Activated naive CD4-positive, alpha-beta T cell treated with anti-CD3 and anti-CD28 coated beads for 36 hours (primary cell): ENCODE data around the gene LHX1. TPM values are rescaled to one million over a fixed set of nuclear protein-coding genes. Genes with fewer than 3 reads are reported as not detected.

Experiments used
- CTCF ChIA-PET: fragments of 350-600 bp; sonication (Branson Sonifier 250); formaldehyde crosslinking; loops from one replicate; lab custom pipeline; 2021; ENCODE audit warnings: antibody characterized with exemption; lab: Charles Lee
- DNase-seq: peaks from one replicate; pipeline ENCODE4 v3.0.0-alpha.2; 2020
- H3K27ac Mint-ChIP-seq: one replicate; pipeline ENCODE4 v1.8.0; 2021; ENCODE audit warnings: mild to moderate bottlenecking, mixed read lengths
- H3K27me3 Mint-ChIP-seq: one replicate; pipeline ENCODE4 v1.8.0; 2021; ENCODE audit warnings: low read depth, mixed read lengths
- H3K36me3 Mint-ChIP-seq: one replicate; pipeline ENCODE4 v1.8.0; 2021; ENCODE audit warnings: low read depth, mixed read lengths
- H3K4me1 Mint-ChIP-seq: one replicate; pipeline ENCODE4 v1.8.0; 2021; ENCODE audit warnings: low read depth, mixed read lengths
- H3K4me3 Mint-ChIP-seq: one replicate; pipeline ENCODE4 v1.8.0; 2021; ENCODE audit warnings: mild to moderate bottlenecking, moderate library complexity, mixed read lengths
- H3K9me3 Mint-ChIP-seq: one replicate; pipeline ENCODE4 v1.8.0; 2021; ENCODE audit warnings: mixed read lengths
- intact Hi-C: fragments of 100-400 bp; cut with micrococcal nuclease; formaldehyde crosslinking; loops from one replicate; pipeline ENCODE4 v1.15.1; 2023
- total RNA-seq, 2 experiments: library from RNA; stranded (reverse); gene quantifications; one replicate each; pipeline ENCODE4 v1.2.3, GENCODE V29; 2021

LHX1 gene
- total RNA-seq, 2 experiments from 2014 or later, result not detected

GRCh38 chr17:36971508-36971907, 34.2 kb downstream of the LHX1 start:
- H3K9me3 Mint-ChIP-seq, result no peaks in the 10 kb centered on the region
- H3K27ac Mint-ChIP-seq, result no peak overlapping the region
- peaks cover 55% of the 10 kb centered on the region for H3K4me1 Mint-ChIP-seq
- CTCF ChIA-PET, result interaction anchor here (0.8 kb wide), 1 partner anchor 10 kb away, joined by 3 read pairs; no protein-coding TSS in a partner anchor
- intact Hi-C loops, result no loop called here
- no peak for DNase-seq
- H3K4me3 Mint-ChIP-seq, result no peak overlapping the region
- H3K36me3 Mint-ChIP-seq, result peaks cover 26% of the 10 kb centered on the region
- H3K27me3 Mint-ChIP-seq, result no peaks in the 10 kb centered on the region

- Mint-ChIP-seq H3K4me1 (peaks cover 57% of the 10 kb centered on the region), H3K9me3 (no peaks in the 10 kb centered on the region), H3K36me3 (peaks cover 21% of the 10 kb centered on the region), H3K27ac (no peak overlapping the region), H3K4me3 (no peak overlapping the region), H3K27me3 (no peaks in the 10 kb centered on the region)
- no peak for DNase-seq
- intact Hi-C loops, result no loop called here
- CTCF ChIA-PET, result interaction anchor here (0.6 kb wide), 1 partner anchor 230 kb away, joined by 3 read pairs; no protein-coding TSS in a partner anchor
These were observed 35.0 kb downstream of the LHX1 start for GRCh38 chr17:36972186-36972700.

- no peak overlapping the region for H3K4me3 Mint-ChIP-seq
- peaks cover 57% of the 10 kb centered on the region for H3K4me1 Mint-ChIP-seq
- no peaks in the 10 kb centered on the region for H3K9me3 Mint-ChIP-seq
- CTCF ChIA-PET, result interaction anchor here (0.6 kb wide), 1 partner anchor 230 kb away, joined by 3 read pairs; no protein-coding TSS in a partner anchor
- no peak overlapping the region for H3K27ac Mint-ChIP-seq
- intact Hi-C loops, result no loop called here
- no peak for DNase-seq
- H3K36me3 Mint-ChIP-seq, result peaks cover 17% of the 10 kb centered on the region
- H3K27me3 Mint-ChIP-seq, result no peaks in the 10 kb centered on the region
These were observed 35.6 kb downstream of the LHX1 start for GRCh38 chr17:36972905-36973304.

- DNase-seq, result no peak
- CTCF ChIA-PET, result interaction anchor here (0.6 to 2.0 kb wide), 4 partner anchors 27 to 101 kb away, joined by 3 to 7 read pairs (median 4); partner anchors contain the start of gene AATF
- H3K9me3 Mint-ChIP-seq, result no peaks in the 10 kb centered on the region
- H3K27ac Mint-ChIP-seq, result no peak overlapping the region
- no peaks in the 10 kb centered on the region for H3K27me3 Mint-ChIP-seq
- H3K4me3 Mint-ChIP-seq, result no peak overlapping the region
- intact Hi-C loops, result no loop called here
- H3K4me1 Mint-ChIP-seq, result peaks cover 58% of the 10 kb centered on the region
- H3K36me3 Mint-ChIP-seq, result peaks cover 4% of the 10 kb centered on the region
These were observed 38.7 kb downstream of the LHX1 start for GRCh38 chr17:36975922-36976515.

- Mint-ChIP-seq H3K36me3 (peaks cover 13% of the 10 kb centered on the region), H3K4me1 (peaks cover 51% of the 10 kb centered on the region), H3K27me3 (no peaks in the 10 kb centered on the region), H3K9me3 (no peaks in the 10 kb centered on the region), H3K27ac (no peak overlapping the region), H3K4me3 (no peak overlapping the region)
- CTCF ChIA-PET, result interaction anchor here (1.8 to 2.0 kb wide), 2 partner anchors 28 to 70 kb away, joined by 6 to 7 read pairs; partner anchors contain the start of gene AATF
- intact Hi-C loops, result no loop called here
- DNase-seq, result no peak
These were observed 39.8 kb downstream of the LHX1 start for GRCh38 chr17:36977066-36977465.

GRCh38 chr17:36977568-36977967, 40.3 kb downstream of the LHX1 start:
- Mint-ChIP-seq H3K27ac (no peak overlapping the region), H3K36me3 (peaks cover 15% of the 10 kb centered on the region), H3K4me1 (peaks cover 46% of the 10 kb centered on the region), H3K4me3 (no peak overlapping the region), H3K9me3 (no peaks in the 10 kb centered on the region), H3K27me3 (no peaks in the 10 kb centered on the region)
- CTCF ChIA-PET, result no interaction called here
- intact Hi-C loops, result no loop called here
- DNase-seq, result no peak

GRCh38 chr17:36978810-36979564, 41.7 kb downstream of the LHX1 start:
- Mint-ChIP-seq H3K27me3 (no peaks in the 10 kb centered on the region), H3K4me3 (no peak overlapping the region), H3K36me3 (peaks cover 20% of the 10 kb centered on the region), H3K4me1 (peaks cover 37% of the 10 kb centered on the region), H3K27ac (no peak overlapping the region), H3K9me3 (no peaks in the 10 kb centered on the region)
- no peak for DNase-seq
- intact Hi-C loops, result no loop called here
- CTCF ChIA-PET, result interaction anchor here (0.6 kb wide), 1 partner anchor 18 kb away, joined by 3 read pairs; no protein-coding TSS in a partner anchor

- H3K9me3 Mint-ChIP-seq, result no peaks in the 10 kb centered on the region
- intact Hi-C loops, result no loop called here
- no peak overlapping the region for H3K4me3 Mint-ChIP-seq
- H3K27me3 Mint-ChIP-seq, result no peaks in the 10 kb centered on the region
- H3K4me1 Mint-ChIP-seq, result peaks cover 37% of the 10 kb centered on the region
- H3K36me3 Mint-ChIP-seq, result peaks cover 24% of the 10 kb centered on the region
- CTCF ChIA-PET, result interaction anchor here (0.6 kb wide), 1 partner anchor 19 kb away, joined by 3 read pairs; no protein-coding TSS in a partner anchor
- no peak for DNase-seq
- no peak overlapping the region for H3K27ac Mint-ChIP-seq
These were observed 42.3 kb downstream of the LHX1 start for GRCh38 chr17:36979565-36979941.

- CTCF ChIA-PET, result no interaction called here
- H3K4me3 Mint-ChIP-seq, result no peak overlapping the region
- H3K4me1 Mint-ChIP-seq, result peaks cover 32% of the 10 kb centered on the region
- peaks cover 24% of the 10 kb centered on the region for H3K36me3 Mint-ChIP-seq
- no peak for DNase-seq
- H3K27ac Mint-ChIP-seq, result no peak overlapping the region
- H3K27me3 Mint-ChIP-seq, result no peaks in the 10 kb centered on the region
- intact Hi-C loops, result no loop called here
- no peaks in the 10 kb centered on the region for H3K9me3 Mint-ChIP-seq
These were observed 43.0 kb downstream of the LHX1 start for GRCh38 chr17:36980280-36980761.

- Mint-ChIP-seq H3K27me3 (no peaks in the 10 kb centered on the region), H3K4me3 (no peak overlapping the region), H3K9me3 (no peaks in the 10 kb centered on the region), H3K27ac (no peak overlapping the region), H3K4me1 (peaks cover 11% of the 10 kb centered on the region), H3K36me3 (peaks cover 38% of the 10 kb centered on the region)
- intact Hi-C loops, result no loop called here
- CTCF ChIA-PET, result no interaction called here
- no peak for DNase-seq
These were observed 46.3 kb downstream of the LHX1 start for GRCh38 chr17:36983618-36984017.

- CTCF ChIA-PET, result no interaction called here
- no peak overlapping the region for H3K27ac Mint-ChIP-seq
- no peak overlapping the region for H3K4me3 Mint-ChIP-seq
These were observed 51.9 kb downstream of the LHX1 start for GRCh38 chr17:36989173-36989572.

GRCh38 chr17:36992701-36993100, 55.4 kb downstream of the LHX1 start:
- H3K27me3 Mint-ChIP-seq, result no peaks in the 10 kb centered on the region
- DNase-seq, result no peak
- no peak overlapping the region for H3K4me3 Mint-ChIP-seq
- H3K9me3 Mint-ChIP-seq, result no peaks in the 10 kb centered on the region
- intact Hi-C loops, result no loop called here
- no peak overlapping the region for H3K27ac Mint-ChIP-seq
- CTCF ChIA-PET, result interaction anchor here (0.6 kb wide), 1 partner anchor 438 kb away, joined by 3 read pairs; no protein-coding TSS in a partner anchor
- H3K4me1 Mint-ChIP-seq, result peaks cover 2% of the 10 kb centered on the region
- H3K36me3 Mint-ChIP-seq, result peaks cover 54% of the 10 kb centered on the region

More at GRCh38 chr17:36989173-36989572, 51.9 kb downstream of the LHX1 start:
- H3K36me3 Mint-ChIP-seq, result peaks cover 38% of the 10 kb centered on the region
- no peak for DNase-seq
- H3K27me3 Mint-ChIP-seq, result no peaks in the 10 kb centered on the region
- H3K9me3 Mint-ChIP-seq, result no peaks in the 10 kb centered on the region
- peaks cover 2% of the 10 kb centered on the region for H3K4me1 Mint-ChIP-seq
- intact Hi-C loops, result no loop called here
